HK-2 (cell line): ENCODE results near the gene SLC25A48.
"Not testable (repeated sequence)": the region's sequence is repeated elsewhere in the genome, so short reads cannot be mapped to it uniquely, and the experiment has no call there.

ENCODE experiments used
- DNase-seq: peaks from one replicate; pipeline ENCODE4 v3.0.0-alpha.2; 2018; ENCODE audit not compliant: unreplicated experiment

SLC25A48 gene

DNA sequence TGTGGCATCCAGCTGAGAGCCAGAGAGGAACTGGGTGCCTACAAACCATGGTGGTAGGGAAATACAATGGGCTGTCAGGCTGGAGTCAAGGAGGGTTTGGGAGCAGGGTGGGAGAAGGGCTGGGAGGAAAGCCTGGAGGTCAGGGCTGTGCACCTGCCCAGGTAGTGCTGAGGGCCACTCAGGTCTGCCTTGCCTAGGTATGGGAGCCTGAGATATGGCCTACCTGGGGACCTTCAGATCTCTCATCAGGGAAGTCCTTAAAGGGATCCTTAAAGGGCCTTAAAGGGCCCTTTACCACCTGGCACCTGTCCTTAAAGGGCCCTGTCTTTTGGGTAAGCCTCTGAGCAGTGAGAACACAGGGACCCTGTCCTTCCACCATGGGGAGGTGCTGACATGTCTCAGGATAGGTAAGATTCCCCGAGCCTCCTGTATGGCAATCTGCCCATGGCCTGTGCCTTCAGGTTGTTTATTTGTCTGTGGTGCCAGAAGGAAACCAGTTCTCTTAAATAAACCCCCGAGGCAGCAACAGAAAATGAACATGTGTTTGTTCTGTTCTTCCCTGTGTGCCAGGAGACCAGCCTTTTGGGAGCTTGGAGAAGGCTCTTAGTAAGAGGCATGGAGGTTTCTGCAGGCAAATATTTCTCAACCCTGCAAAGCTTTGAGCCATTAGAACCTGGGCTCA, 23.3 kb downstream of the SLC25A48 start:
- no peak for DNase-seq

DNA sequence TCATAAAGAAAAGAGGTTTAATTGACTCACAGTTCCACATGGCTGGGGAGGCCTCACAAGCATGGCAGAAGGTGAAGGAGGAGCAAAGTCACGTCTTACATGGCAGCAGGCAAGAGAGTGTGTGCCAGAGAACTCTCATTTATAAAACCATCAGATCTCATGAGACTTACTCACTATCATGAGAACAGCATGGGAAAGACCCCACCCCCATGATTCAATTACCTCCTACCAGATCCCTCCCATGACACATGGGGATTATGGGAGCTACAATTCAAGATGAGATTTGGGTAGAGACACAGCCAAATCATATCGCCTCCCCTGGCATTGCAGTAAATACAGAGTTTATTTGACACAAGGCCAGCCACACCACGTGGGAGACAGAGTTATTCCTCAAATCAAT, 24.7 kb downstream of the SLC25A48 start:
- not testable (repeated sequence) for DNase-seq

DNA sequence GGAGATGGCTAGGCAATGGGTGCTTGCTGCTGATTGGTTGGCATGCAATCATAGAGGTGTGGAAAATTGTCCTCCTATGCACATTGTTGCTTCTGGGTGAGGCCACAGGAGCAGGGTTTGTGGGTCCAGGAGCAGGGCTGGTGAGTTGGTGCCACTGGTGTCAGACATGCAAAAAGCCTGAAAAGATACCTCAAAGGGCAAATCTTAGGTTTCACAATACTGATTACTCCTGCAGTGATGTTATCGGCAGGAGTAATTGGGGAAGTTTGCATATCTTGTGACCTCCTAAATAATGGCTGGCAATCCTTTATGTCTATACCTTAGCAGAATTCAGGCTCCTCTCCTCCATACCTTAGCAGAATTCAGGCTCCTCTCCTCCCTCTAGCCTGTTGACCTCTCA, 25.2 kb downstream of the SLC25A48 start:
- DNase-seq = no peak

DNA sequence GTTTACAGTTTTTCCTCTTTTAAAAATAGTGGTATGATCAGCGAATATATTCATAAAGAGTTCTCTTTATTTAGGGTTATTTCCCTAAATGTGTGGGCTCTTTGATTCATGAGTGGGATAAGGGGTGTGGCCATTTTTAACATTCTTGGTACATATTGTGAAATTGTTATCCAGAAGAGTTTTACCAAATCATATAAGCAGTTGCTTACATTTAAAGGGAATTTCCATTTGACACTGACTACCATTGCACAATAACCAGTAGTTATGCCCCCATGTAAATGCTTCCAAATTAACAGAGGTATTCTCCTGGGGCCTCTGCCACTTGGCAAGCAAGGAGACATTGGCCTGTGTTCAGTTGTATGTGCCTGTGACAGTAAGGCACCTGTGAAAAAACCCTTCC, 27.2 kb downstream of the SLC25A48 start:
- no peak for DNase-seq

DNA sequence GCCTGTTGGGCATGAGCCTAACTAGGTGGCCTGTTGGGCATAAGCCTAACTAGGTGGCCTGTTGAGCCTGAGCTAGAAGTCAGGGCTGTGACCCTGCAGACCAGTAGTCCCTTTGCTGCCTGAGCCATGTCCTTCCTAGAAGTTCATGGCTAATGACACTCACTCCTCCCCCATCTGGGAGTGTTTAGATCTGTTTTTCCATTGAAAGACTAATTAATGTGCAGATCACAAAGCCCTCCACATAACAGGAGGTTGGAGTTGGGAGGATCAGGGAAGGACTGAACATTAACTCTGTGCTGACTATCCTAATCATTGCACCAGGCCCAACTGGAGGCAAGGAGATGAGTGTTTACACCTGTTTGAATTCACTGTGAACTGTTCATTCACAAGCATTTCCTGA, 27.6 kb downstream of the SLC25A48 start:
- no peak for DNase-seq

DNA sequence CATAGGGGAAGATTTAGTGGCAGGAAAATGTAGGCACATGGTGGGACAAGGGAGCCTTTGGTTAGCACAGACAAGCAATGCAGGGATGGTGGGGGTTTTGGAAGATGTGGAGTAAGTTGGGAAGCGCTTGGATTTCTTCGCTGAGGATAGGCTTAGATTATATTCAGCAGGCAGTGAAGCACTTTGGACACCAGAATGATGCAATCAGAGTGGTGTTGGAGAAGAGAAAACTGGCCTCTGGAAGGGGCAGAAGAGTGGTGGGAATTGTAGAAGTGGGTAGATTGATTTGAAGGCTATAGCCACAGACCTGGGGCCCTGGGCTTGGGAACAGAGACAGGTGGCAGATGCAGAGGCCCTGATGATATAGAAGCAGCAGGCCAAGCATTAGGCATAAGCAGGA, 28.3 kb downstream of the SLC25A48 start:
- DNase-seq = no peak

DNA sequence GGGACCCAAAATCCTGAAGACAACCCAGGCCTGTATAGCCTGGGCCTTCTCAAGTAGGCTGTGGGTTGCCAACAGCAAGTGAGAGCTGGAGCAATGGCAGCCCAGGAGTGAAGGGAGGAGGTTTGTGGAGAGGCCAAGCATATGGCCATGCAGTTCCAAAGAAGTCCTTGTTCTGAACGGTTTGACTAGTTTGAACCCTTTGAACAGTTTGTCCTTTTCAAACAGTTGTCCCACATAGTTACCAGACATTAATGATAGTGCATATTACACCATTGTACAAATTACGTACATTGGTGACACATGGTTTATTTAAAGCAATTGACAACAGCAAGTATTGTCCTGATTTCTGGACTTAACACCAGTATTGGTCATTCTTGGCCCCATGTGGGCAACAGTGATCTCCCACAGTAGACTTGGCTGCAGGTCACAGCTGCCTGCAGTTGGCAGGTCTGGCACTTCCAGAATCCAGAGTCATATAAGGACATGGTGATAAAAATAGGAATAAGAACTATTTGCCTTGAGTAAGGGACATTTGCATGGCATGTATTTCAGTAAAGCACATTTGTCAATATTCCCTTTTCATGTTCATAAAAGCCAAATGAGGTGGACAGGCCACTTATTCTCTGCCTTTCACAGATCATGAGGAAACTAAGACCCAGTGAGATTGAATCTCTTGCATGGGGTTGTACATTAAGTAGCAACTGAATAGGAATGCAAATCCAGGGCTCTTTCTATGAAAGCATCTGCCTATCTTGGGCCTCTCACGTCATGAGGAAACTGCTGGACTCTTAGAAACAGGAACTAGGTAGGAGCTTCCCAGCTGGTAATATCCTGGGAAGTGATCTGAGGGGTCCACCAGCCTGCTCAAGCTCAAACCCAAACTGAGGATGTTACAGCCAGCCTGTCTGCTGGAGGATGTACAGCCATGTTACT, 30.3 kb downstream of the SLC25A48 start:
- no peak for DNase-seq

DNA sequence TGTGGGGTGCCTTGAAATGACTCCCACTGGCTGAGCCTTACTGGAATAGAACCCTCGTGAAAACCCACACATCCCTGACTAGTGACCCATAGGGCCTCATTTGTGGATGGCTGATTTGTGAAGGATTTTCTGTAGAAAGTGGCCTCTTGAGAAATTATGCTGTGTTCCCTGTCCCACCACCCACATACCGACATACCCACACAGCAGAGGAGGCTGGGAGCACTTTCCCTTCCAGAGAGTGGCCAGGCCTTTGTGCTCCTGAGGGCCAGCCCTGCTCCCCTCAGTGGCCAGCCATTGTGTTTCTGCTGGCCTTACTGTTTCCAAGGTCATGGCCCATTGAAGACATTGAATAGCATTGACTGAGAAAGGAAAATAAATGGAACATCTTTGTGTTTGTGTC, 31.6 kb downstream of the SLC25A48 start:
- no peak for DNase-seq

DNA sequence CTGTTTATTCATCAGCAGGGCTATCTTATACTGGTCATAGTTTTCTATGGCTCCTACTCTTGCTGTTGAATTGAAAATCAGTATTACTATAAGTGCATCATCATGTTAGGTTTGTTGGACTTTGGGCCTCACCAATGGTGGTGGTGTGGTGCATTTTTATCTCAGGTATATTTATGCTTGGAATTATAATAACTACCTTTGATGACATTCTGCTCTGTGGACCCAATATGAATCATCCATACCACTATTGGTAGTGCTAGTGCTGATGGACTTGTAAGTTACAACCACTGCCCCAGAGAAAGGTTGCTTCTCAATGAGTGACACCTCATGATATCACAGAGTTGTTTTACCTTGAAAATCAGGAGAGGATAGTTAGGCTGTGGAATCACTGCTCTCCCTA, 33.1 kb downstream of the SLC25A48 start:
- DNase-seq = no peak

DNA sequence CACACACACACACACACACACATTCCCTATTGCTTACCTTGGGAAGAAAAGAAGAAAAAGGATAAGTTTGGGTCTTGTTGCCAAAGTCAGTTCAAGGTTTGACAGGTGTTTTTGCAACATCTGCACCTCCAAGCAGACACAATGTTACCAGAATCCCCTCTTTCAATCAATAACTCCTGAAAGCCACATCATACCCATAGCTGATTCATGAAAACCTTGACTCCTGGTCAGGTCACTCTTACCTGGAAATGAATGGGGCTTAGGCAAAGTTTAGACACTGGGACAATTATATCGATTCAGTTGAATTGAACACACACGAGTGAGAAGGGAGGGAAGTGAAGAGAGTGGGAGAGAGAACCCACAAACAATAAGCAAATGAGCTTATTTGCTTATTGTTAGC, 34.2 kb downstream of the SLC25A48 start:
- DNase-seq = no peak

DNA sequence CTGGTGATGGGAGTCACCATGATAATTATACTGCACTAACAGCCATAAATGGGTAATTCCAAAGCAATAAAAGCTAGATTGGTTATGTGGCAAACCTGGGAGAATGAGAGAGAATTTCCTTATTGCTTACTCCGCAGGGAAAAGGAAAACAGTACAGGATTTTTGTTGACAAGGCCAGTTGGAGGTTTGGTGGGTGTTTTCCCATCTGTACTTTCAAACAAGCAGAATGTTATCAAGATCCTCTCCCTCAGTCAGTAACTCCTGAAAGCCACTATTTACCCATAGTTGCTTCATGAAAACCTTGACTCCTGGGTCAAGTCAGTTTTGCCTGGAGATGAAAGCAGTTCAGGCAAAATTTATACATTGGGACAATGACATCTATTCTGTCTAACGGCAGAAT, 34.8 kb downstream of the SLC25A48 start:
- no peak for DNase-seq

DNA sequence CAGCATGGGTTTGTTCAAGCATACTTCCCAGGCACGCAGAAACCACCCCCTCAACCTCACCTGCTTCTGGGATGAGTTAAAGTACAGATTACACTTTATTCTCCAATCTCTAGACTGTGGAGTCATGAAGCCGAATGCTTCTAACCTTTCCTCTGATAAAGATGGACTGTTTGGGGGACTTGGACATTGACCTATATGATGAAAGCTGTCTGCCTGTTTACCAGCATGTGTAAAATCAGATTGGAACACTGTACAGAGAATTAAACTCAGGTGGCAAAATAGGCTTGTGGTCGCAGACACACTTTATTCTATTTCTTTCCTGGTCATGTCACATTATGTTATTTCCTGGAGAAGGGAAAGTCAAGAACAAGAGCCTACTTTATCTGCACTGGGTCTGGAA, 35.5 kb downstream of the SLC25A48 start:
- no peak for DNase-seq

DNA sequence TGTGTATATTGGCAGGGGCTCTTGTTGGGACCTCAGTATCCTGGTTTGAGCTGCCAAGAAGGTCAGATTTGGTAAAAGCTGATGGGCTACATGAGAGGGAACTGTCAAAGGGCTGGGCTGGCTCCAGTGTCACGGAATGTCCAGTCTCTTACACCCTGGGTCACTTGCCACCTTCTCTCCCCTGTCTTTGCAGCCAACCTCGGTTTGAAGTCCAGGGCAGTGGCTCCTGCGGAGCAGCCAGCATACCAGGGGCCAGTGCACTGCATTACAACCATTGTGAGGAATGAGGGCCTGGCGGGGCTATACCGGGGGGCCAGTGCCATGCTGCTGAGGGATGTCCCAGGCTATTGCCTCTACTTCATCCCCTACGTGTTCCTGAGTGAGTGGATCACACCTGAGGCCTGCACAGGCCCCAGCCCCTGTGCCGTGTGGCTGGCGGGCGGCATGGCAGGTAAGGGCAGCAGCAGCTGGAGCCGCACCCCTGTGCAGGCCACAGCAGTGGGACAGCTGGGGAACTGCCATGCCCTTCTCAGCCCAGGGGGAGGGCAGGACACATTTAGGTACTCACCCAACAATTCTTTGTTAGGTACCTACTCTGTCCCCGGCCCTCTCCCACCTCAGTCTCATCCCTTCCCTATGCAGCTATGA, 36.9 kb downstream of the SLC25A48 start:
- DNase-seq = no peak

DNA sequence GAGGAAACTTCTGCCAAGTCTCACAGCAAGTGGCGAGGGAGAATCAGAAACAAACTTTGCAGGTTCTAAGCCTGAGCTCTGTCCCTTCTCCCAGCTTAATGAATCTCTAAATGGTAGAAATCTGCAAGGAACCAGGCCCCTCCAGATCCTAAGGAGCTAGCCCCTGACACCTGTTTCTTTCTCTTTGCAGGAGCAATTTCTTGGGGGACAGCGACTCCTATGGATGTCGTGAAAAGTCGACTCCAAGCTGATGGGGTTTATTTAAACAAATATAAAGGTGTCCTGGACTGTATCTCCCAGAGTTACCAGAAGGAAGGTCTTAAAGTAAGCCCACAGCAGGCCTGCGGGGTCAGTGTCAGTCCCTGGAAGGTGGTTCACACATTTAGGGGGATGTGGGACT, 39.4 kb downstream of the SLC25A48 start:
- DNase-seq = no peak

DNA sequence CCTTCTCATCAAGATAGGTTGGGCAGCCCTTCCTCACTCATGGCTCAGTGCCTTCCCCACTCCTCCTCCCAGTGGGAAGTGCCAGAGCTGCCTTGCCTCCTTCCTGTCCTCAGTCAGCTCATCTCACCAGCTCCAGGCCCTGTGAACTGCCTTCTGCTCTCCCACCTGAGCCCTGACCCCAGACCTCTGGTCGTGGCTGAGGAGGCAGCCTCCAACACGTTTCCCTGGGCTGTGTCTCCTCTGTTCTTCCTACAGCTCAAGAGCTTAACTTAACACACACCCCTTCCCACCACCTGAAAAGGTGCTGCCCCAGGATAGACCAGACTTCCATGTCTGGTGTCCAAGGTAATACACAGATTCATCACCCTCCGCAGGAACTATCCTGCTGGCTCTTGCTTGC, 40.0 kb downstream of the SLC25A48 start:
- DNase-seq = no peak

DNA sequence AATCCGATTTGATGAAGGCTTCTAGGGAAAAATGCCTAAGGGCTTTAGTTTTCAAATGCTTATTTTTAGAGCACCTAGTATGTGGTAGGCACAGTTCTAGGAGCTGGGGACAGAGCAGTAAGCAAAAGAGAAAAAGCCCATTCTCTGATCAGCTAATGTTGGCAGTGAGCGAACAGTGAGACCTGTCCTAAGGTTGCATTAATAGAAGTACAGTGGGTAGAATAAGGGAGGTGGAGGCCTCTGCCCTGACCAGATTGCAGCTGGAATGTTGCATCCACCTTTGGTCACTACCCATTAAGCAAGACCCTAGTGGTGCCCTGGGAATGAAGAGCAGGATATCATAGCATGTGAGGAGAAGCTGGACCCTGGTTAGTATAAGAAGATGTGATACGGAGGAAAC, 41.1 kb downstream of the SLC25A48 start:
- DNase-seq = no peak

DNA sequence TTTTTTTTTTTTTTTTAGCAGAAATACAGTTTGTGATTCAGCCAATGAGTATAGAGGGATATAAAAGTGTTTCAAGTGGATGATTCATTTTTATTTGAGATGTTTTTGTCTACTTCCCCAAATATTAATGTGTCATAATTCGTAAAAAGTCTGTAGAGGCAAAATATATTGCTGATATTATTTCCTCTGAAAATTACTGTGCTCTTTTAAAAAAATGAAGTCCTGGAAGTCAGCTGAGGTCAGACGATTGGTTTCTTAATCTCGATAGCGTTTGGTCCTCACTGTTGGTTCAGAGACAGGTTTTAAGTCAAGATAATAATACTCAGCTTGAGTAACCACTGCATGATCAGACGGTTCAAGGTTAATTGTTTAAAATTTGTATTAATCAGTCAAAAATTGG, 41.7 kb downstream of the SLC25A48 start:
- no peak for DNase-seq

DNA sequence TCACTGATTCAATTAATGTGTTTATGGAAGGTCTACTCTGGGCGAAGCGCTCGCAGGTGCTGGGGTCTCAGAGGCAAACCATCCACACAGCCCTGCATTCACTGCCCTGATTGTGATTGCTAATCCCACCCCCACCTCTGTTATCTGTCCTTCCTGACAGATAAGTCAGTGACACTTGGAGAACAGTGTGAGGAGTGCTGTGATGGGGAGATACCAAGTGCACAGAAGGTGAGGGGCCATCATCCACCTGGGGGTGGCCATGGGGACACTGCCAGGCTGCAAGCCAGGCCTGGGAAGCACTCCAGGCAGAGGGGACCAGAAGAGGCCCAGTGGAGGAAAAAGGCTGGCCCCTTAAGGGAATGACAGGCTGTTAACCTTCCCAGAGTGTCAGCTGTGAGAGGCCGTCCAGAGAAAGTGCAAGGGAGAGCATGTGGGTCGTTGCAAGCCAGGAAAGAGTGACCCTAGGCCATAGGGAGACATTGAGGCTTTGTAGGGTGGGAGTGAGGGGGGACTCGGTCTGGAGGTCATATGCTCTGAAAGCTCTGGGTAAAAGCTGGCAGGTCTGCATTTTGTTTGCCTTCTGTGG, 43.2 kb downstream of the SLC25A48 start:
- DNase-seq = no peak

DNA sequence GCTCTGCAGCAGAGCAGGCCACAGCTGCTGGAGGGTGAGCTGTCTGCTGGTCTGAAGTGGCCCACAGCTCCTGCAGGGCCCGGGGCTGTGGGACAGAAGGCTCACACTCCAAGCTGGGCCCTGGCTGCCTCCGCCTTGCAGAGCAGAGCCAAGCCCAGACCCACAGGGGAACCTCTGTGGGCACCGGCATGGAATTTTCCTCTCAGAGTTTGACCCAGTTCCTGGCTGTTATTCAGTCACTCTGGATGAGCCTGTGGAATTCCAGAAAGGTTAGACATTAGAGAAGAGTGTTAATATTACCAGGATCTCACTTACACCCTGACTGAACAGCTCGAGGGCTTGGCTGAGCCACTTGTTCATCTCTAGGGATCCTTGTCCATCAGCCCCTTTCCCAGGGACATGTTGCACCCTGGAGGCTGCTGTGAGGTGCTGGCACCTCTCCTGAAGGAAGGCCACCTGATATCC, 43.7 kb downstream of the SLC25A48 start:
- peak; percentile 29 for DNase-seq

DNA sequence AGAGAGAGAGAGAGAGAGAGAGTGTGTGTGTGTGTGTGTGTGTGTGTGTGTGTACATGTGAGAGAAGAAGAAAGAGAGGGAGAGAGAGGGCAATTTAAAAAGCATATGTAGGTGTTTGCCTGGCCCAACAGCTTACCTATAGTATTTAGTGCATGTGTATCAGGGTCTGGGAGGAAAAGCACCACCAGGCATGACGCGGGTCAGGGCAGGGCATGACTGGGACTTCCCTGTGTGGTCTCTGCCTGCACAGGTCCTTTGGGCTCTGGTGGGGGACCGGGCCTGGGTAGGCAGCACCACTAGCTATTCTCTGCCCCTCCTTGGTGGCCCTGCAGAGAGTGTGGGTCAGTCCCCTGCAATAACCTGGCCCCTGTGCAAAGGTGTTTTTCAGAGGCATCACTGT, 45.1 kb downstream of the SLC25A48 start:
- no peak for DNase-seq

DNA sequence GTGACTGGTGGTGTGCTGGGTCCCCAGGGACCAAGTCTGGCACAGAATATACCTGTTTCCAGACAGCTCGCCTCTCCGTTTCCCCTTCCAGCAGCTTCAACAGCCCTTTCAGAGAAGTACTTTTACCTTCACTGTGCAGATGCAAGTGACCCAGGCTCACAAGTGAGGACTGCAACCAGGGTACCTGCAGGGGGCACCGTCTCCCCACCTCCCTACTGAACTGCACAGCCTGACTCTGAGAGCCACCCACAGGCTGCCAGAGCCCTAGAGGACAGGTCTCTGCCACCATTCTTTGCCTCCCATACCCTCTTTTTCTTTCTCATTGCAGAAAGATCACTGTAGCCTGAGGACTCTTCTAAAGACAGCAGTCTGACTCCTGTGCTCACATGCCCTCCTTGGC, 45.8 kb downstream of the SLC25A48 start:
- no peak for DNase-seq

DNA sequence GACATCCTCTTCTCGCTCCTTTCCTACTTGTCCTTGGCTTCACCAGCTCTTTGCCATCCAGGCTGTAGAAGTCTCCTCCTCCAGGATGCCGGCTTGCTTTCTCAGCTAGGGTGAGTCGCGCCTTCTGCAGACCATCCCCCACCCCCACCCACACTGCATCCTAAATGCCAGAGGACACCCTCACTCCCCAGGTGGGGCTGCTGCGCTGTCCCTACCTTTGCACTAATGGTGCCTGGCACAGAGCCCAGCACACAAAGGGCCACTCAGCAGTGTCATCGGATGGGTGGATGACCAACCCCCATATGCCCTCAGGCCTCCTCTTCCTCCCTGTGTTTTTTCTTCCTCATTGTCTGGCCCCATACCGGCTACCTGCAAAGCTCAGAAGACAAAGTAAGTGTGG, 46.3 kb downstream of the SLC25A48 start:
- DNase-seq = no peak
